B cell (primary cell): Measurements from ENCODE around the gene ENOX1. TPM values are rescaled to one million over a fixed set of nuclear protein-coding genes. Genes with fewer than 3 reads are reported as not detected.

Experiments used
- ATAC-seq: fragments of 200-7000 bp; cut with Tn5 transposase; one replicate; pipeline ENCODE4 v1.10.0; 2021; ENCODE audit warnings: low read depth, mild to moderate bottlenecking, moderate number of reproducible peaks, moderate library complexity
- CTCF ChIA-PET: fragments of 350-600 bp; sonication (Branson Sonifier 250); formaldehyde crosslinking; loops from one replicate; lab custom pipeline; 2021; ENCODE audit warnings: antibody characterized with exemption, inconsistent platforms; lab: Charles Lee
- POLR2A ChIA-PET: fragments of 350-600 bp; sonication (Branson Sonifier 250); formaldehyde crosslinking; loops from one replicate; lab custom pipeline; 2021; ENCODE audit warnings: antibody characterized with exemption; lab: Charles Lee
- DNase-seq: peaks from one replicate; pipeline ENCODE4 v3.0.0; 2013
- H2AFZ ChIP-seq: 2 replicates; pipeline ENCODE4 v1.6.1; 2012; ENCODE audit warnings: mild to moderate bottlenecking, low read depth, low read length; ENCODE audit not compliant: insufficient read depth, poor library complexity, severe bottlenecking
- H3K27ac ChIP-seq, 2 donors: 1 replicate in 1 of 2; 2 replicates in 1 of 2; pipeline ENCODE4 v1.5.1; 2012 to 2013; ENCODE audit warnings: low read length in 2 of 2, mild to moderate bottlenecking in 2 of 2, moderate library complexity in 1 of 2
- H3K27me3 ChIP-seq, 4 experiments: fragments of 200-600 bp in 1 of 4; sonication (generic) in 1 of 4; replicated peaks in 1 of 4; 1 replicate in 2 of 4; 2 replicates in 2 of 4; pipeline versions ENCODE4 v1.6.1 to v1.7.0; 2013 to 2016; ENCODE audit warnings: low read length in 3 of 4, mild to moderate bottlenecking in 2 of 4, mixed read lengths in 1 of 4, moderate library complexity in 1 of 4; ENCODE audit not compliant: insufficient read depth in 4 of 4, control insufficient read depth in 3 of 4; ENCODE audit errors: control extremely low read depth in 1 of 4
- H3K36me3 ChIP-seq, 2 experiments: replicated peaks in 1 of 2; 1 replicate in 1 of 2; 2 replicates in 1 of 2; pipeline versions ENCODE4 v1.6.1 to v1.7.1; 2013; ENCODE audit warnings: low read length in 1 of 2; ENCODE audit not compliant: insufficient read depth in 2 of 2, control insufficient read depth in 1 of 2; ENCODE audit errors: control extremely low read depth in 1 of 2, extremely low read depth in 1 of 2
- H3K4me1 ChIP-seq, 2 donors: fragments of 200-600 bp in 1 of 2; sonication (generic) in 1 of 2; 1 replicate in 1 of 2; 2 replicates in 1 of 2; pipeline versions ENCODE4 v1.5.1 to v1.6.1; 2013 to 2017; ENCODE audit warnings: low read length in 2 of 2; ENCODE audit not compliant: control insufficient read depth in 2 of 2, insufficient read depth in 2 of 2
- H3K4me2 ChIP-seq: replicated peaks from 2 replicates; pipeline ENCODE3; 2012; ENCODE audit warnings: mild to moderate bottlenecking, low read depth, low read length; ENCODE audit not compliant: poor library complexity, severe bottlenecking
- H3K4me3 ChIP-seq, 5 experiments: fragments of 200-600 bp in 1 of 5; sonication (generic) in 1 of 5; 1 replicate in 3 of 5; 2 replicates in 2 of 5; pipeline versions ENCODE4 v1.5.1 to v1.7.0; 2011 to 2016; ENCODE audit warnings: low read length in 4 of 5, mild to moderate bottlenecking in 4 of 5, low read depth in 2 of 5, control low read depth in 1 of 5, moderate library complexity in 1 of 5; ENCODE audit not compliant: insufficient read depth in 1 of 5; ENCODE audit errors: control extremely low read depth in 1 of 5, extremely low read depth in 1 of 5
- H3K79me2 ChIP-seq: fragments of 200-600 bp; sonication (generic); one replicate; pipeline ENCODE4 v1.6.0; 2016; ENCODE audit warnings: low read length; ENCODE audit not compliant: control insufficient read depth, insufficient read depth
- H3K9ac ChIP-seq: fragments of 200-600 bp; sonication (generic); 2 replicates; pipeline ENCODE4 v1.6.1; 2017; ENCODE audit warnings: mild to moderate bottlenecking, low read length, moderate library complexity
- H3K9me3 ChIP-seq, 3 donors: one replicate each; pipeline versions ENCODE4 v1.6.1 to v1.7.1; 2013; ENCODE audit warnings: low read length in 2 of 3; ENCODE audit not compliant: control insufficient read depth in 2 of 3, insufficient read depth in 1 of 3; ENCODE audit errors: control extremely low read depth in 1 of 3
- H4K20me1 ChIP-seq: 2 replicates; pipeline ENCODE4 v1.6.0; 2012; ENCODE audit warnings: mild to moderate bottlenecking, low read length; ENCODE audit not compliant: insufficient read depth, control insufficient read depth, poor library complexity, severe bottlenecking
- H3K27ac Mint-ChIP-seq: one replicate; pipeline ENCODE4 v1.8.0; 2021; ENCODE audit warnings: mixed read lengths
- H3K27me3 Mint-ChIP-seq: one replicate; pipeline ENCODE4 v1.8.0; 2021; ENCODE audit warnings: mixed read lengths
- H3K4me1 Mint-ChIP-seq: one replicate; pipeline ENCODE4 v1.8.0; 2021; ENCODE audit warnings: mixed read lengths
- H3K4me3 Mint-ChIP-seq: one replicate; pipeline ENCODE4 v1.8.0; 2021; ENCODE audit warnings: mixed read lengths
- H3K9me3 Mint-ChIP-seq: one replicate; pipeline ENCODE4 v1.8.0; 2022; ENCODE audit warnings: mixed read lengths; ENCODE audit not compliant: insufficient read depth
- CTCF ChIP-seq: fragments of 200-600 bp; IDR thresholded peaks from one replicate; pipeline ENCODE4 v1.8.0; 2022; ENCODE audit warnings: antibody characterized with exemption, mild to moderate bottlenecking
- EZH2 ChIP-seq: IDR thresholded peaks from 2 replicates; pipeline ENCODE4 v1.6.1; 2012; ENCODE audit warnings: borderline replicate concordance, low read depth, mild to moderate bottlenecking, moderate library complexity, low read length; ENCODE audit not compliant: insufficient read depth, poor library complexity, severe bottlenecking
- WGBS: methylation state at CpG from one replicate; pipeline ENCODE4 v1.1.5; 2013; ENCODE audit warnings: missing lambda C conversion rate; ENCODE audit not compliant: insufficient coverage; 5-methylcytosine and 5-hydroxymethylcytosine counted together
- intact Hi-C: fragments of 100-400 bp; cut with micrococcal nuclease; formaldehyde crosslinking; loops from one replicate; pipeline ENCODE4 v1.10.0; 2022
- polyA plus RNA-seq: library from polyadenylated mRNA; depleted of rRNA; stranded (reverse); fragments of >200 nt; gene quantifications from 2 replicates; pipeline ENCODE4 v1.2.3, GENCODE V29; 2012
- total RNA-seq, 2 donors: library from RNA; stranded (reverse); fragments of 120-200 nt in 1 of 2; gene quantifications; 1 replicate in 1 of 2; 2 replicates in 1 of 2; pipeline versions ENCODE4 v1.2.3 to v1.2.4, GENCODE V29; 2013 to 2022

The ENOX1 gene
- total and polyA plus RNA-seq, 2 donors (not counting 1 experiment from before 2014, with no cell fraction given) = not detected

- Histone ChIP-seq H3K4me1 (peaks cover 13 to 27% of the 10 kb centered on the region in 2 donors), H3K27me3 (peaks cover 0 to 35% (median 22%) of the 10 kb centered on the region in 4 experiments), H3K36me3 (no peaks in the 10 kb centered on the region), H2AFZ (peak overlapping the region; percentile 54), H3K9me3 (peaks cover 0 to 2% (median 0%) of the 10 kb centered on the region in 3 donors), H3K4me2 (peak overlapping the region; percentile 90), H3K9ac (peak overlapping the region; percentile 60), H3K79me2 (no peaks in the 10 kb centered on the region), H3K4me3 (peak overlapping the region in 3 of 5 experiments; percentile 43 to 56 (median 46)), H3K27ac (no peak overlapping the region), H4K20me1 (no peaks in the 10 kb centered on the region)
- DNase-seq (no peak), ATAC-seq (no peak)
- Mint-ChIP-seq H3K9me3 (no peaks in the 10 kb centered on the region), H3K27me3 (peaks cover 39% of the 10 kb centered on the region), H3K4me1 (peaks cover 16% of the 10 kb centered on the region), H3K4me3 (peak overlapping the region; percentile 80), H3K27ac (no peak overlapping the region)
- CTCF ChIA-PET = no interaction called here
- intact Hi-C loops = no loop called here
- POLR2A ChIA-PET = no interaction called here
- WGBS = 20% methylated on average over 1 of the region's 9 CpGs
- no peak for TF ChIP-seq EZH2
- no peak for TF ChIP-seq CTCF
These were observed 733 bp upstream of the ENOX1 start for GRCh38 chr13:43787518-43787891.

DNA sequence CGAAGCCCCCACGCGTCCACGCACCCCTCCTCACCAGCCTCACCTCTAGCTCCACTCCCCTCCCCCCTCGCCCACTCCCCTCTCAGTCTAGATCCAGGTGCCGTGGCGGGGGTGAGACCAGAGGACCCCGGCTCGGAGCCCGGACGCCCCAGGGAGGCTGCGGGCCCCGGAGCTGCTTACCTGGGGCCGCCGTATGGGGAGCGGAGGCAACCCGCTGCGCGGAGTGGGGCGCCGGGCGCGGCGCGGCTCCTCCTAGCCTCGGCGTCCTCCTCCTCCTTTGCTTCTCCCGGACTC lies 353 bp downstream of the ENOX1 start:
- TF ChIP-seq CTCF (no peak), EZH2 (no peak)
- Histone ChIP-seq H3K36me3 (no peaks in the 10 kb centered on the region), H4K20me1 (no peaks in the 10 kb centered on the region), H3K4me3 (peak overlapping the region in 3 of 5 experiments; percentile 43 to 56 (median 46)), H3K9me3 (peaks cover 0 to 2% (median 0%) of the 10 kb centered on the region in 3 donors), H3K27me3 (peaks cover 0 to 35% (median 22%) of the 10 kb centered on the region in 4 experiments), H2AFZ (peak overlapping the region; percentile 55), H3K9ac (peak overlapping the region; percentile 60), H3K79me2 (no peaks in the 10 kb centered on the region), H3K27ac (no peak overlapping the region), H3K4me1 (peaks cover 13 to 27% of the 10 kb centered on the region in 2 donors), H3K4me2 (peak overlapping the region; percentile 90)
- DNase-seq (no peak), ATAC-seq (no peak)
- H3K4me3 Mint-ChIP-seq = peak overlapping the region; percentile 82
- CTCF ChIA-PET = no interaction called here
- intact Hi-C loops = no loop called here
- peaks cover 35% of the 10 kb centered on the region for H3K27me3 Mint-ChIP-seq
- no peak overlapping the region for H3K27ac Mint-ChIP-seq
- POLR2A ChIA-PET = no interaction called here
- H3K9me3 Mint-ChIP-seq = no peaks in the 10 kb centered on the region
- under 1% methylated on average over 28 of the region's 28 CpGs for WGBS
- H3K4me1 Mint-ChIP-seq = peaks cover 16% of the 10 kb centered on the region
